ENCODE measurements around the gene NCAPD2. TPM values are rescaled to one million over a fixed set of nuclear protein-coding genes. Genes with fewer than 3 reads are reported as not detected.

The NCAPD2 gene
- total RNA-seq, 4 donors from 2014 or later = 26.1 to 86.6 (median 32.7) TPM

- Histone ChIP-seq H3K9me3 (no peaks in the 10 kb centered on the region), H3K27ac (peak overlapping the region; percentile 89 to 98 (median 94)), H3K36me3 (peaks cover 0 to 39% (median 0%) of the 10 kb centered on the region in 3 donors), H3K4me1 (peaks cover 0 to 24% (median 15%) of the 10 kb centered on the region in 4 donors), H3K4me3 (peak overlapping the region; percentile 53 to 79 (median 66)), H3K27me3 (no peaks in the 10 kb centered on the region)
- TF ChIP-seq CTCF (IDR thresholded peaks at IDR 0.05) = no peak
- no peak for TF ChIP-seq POLR2A (IDR thresholded peaks at IDR 0.05)
- peak in 1 of 3 donors; percentile 45 for DNase-seq
These were observed 43.0 kb upstream of the NCAPD2 start for GRCh38 chr12:6450869-6451347.

- peak; percentile 85 to 91 (median 89) for DNase-seq
- Histone ChIP-seq H3K36me3 (peaks cover 0 to 35% (median 0%) of the 10 kb centered on the region in 3 donors), H3K27ac (peak within 1 kb of the TSS; percentile 89 to 98 (median 94)), H3K9me3 (no peaks in the 10 kb centered on the region), H3K4me1 (peaks cover 0 to 24% (median 15%) of the 10 kb centered on the region in 4 donors), H3K4me3 (peak within 1 kb of the TSS; percentile 53 to 79 (median 66)), H3K27me3 (no peaks in the 10 kb centered on the region)
- no peak for TF ChIP-seq CTCF (IDR thresholded peaks at IDR 0.05)
- peak; percentile 49 to 52 for TF ChIP-seq POLR2A (IDR thresholded peaks at IDR 0.05)
These were observed 42.3 kb upstream of the NCAPD2 start, which contains the start of gene TAPBPL for GRCh38 chr12:6451348-6452244. TAPBPL (plus strand) TSS chr12:6452042; CDS start chr12:6452249, 207 bp downstream.

GRCh38 chr12:6452245-6452943 is 41.5 kb upstream of the NCAPD2 start:
- peak; percentile 41 to 76 (median 70) for DNase-seq
- Histone ChIP-seq H3K4me3 (peak overlapping the region; percentile 53 to 79 (median 66)), H3K4me1 (peaks cover 0 to 24% (median 15%) of the 10 kb centered on the region in 4 donors), H3K27me3 (no peaks in the 10 kb centered on the region), H3K27ac (peak overlapping the region; percentile 89 to 98 (median 94)), H3K9me3 (no peaks in the 10 kb centered on the region), H3K36me3 (peaks cover 0 to 36% (median 0%) of the 10 kb centered on the region in 3 donors)
- no peak for TF ChIP-seq CTCF (IDR thresholded peaks at IDR 0.05)
- peak; percentile 3 to 21 for TF ChIP-seq POLR2A (IDR thresholded peaks at IDR 0.05)

GRCh38 chr12:6452944-6453630 is 40.8 kb upstream of the NCAPD2 start:
- DNase-seq = peak; percentile 60 to 79 (median 66)
- TF ChIP-seq POLR2A (IDR thresholded peaks at IDR 0.05) (peak in 1 of 2 donors; percentile 0), CTCF (IDR thresholded peaks at IDR 0.05) (no peak)

More at GRCh38 chr12:6452944-6453630, 40.8 kb upstream of the NCAPD2 start:
- Histone ChIP-seq H3K36me3 (peaks cover 0 to 36% (median 0%) of the 10 kb centered on the region in 3 donors), H3K4me3 (peak overlapping the region; percentile 53 to 79 (median 66)), H3K4me1 (peaks cover 0 to 24% (median 15%) of the 10 kb centered on the region in 4 donors), H3K27me3 (no peaks in the 10 kb centered on the region), H3K27ac (peak overlapping the region; percentile 89 to 98 (median 94)), H3K9me3 (no peaks in the 10 kb centered on the region)
